Liver (tissue), 9 donors: ENCODE measurements around the gene HES4. TPM values are rescaled to one million over a fixed set of nuclear protein-coding genes. Genes with fewer than 3 reads are reported as not detected.

Experiments used
- DNase-seq: peaks from one replicate; pipeline ENCODE4 v3.0.0-alpha.2; 2017; ENCODE audit warnings: low spot score
- H3K27ac ChIP-seq, 2 donors: one replicate each; pipeline ENCODE4 v1.7.0; 2013; ENCODE audit warnings: inconsistent platforms in 2 of 2, low read length in 2 of 2, control low read depth in 1 of 2, low read depth in 1 of 2, mild to moderate bottlenecking in 1 of 2
- H3K27me3 ChIP-seq, 4 donors: one replicate each; pipeline versions ENCODE4 v1.6.1 to v1.7.0; 2013; ENCODE audit warnings: low read length in 3 of 4, inconsistent platforms in 1 of 4, mild to moderate bottlenecking in 1 of 4, moderate library complexity in 1 of 4; ENCODE audit not compliant: control insufficient read depth in 4 of 4, insufficient read depth in 4 of 4
- H3K36me3 ChIP-seq, 4 donors: one replicate each; pipeline versions ENCODE4 v1.6.1 to v1.7.0; 2013; ENCODE audit warnings: low read length in 3 of 4, mild to moderate bottlenecking in 3 of 4, low read depth in 1 of 4, moderate library complexity in 1 of 4; ENCODE audit not compliant: control insufficient read depth in 4 of 4, insufficient read depth in 3 of 4
- H3K4me1 ChIP-seq, 4 donors: one replicate each; pipeline versions ENCODE4 v1.6.1 to v1.7.0; 2013; ENCODE audit warnings: low read length in 3 of 4, mild to moderate bottlenecking in 3 of 4, moderate library complexity in 1 of 4; ENCODE audit not compliant: control insufficient read depth in 4 of 4, insufficient read depth in 4 of 4
- H3K4me3 ChIP-seq, 3 donors: one replicate each; pipeline versions ENCODE4 v1.6.1 to v1.7.0; 2013; ENCODE audit warnings: low read length in 3 of 3, control low read depth in 1 of 3, low read depth in 1 of 3, mild to moderate bottlenecking in 1 of 3
- H3K9ac ChIP-seq, 2 donors: one replicate each; pipeline ENCODE4 v1.7.0; 2013; ENCODE audit warnings: low read length in 2 of 2, mild to moderate bottlenecking in 2 of 2, moderate library complexity in 2 of 2, control low read depth in 1 of 2, low read depth in 1 of 2
- H3K9me3 ChIP-seq, 4 donors: one replicate each; pipeline versions ENCODE4 v1.6.1 to v1.7.0; 2013; ENCODE audit warnings: low read length in 3 of 4; ENCODE audit not compliant: control insufficient read depth in 4 of 4
- EGR1 ChIP-seq, 2 donors: IDR thresholded peaks; 2 replicates each; pipeline ENCODE4 v1.6.1; 2016 to 2018; ENCODE audit warnings: antibody characterized with exemption in 2 of 2, low read depth in 2 of 2
- FOXA1 ChIP-seq: IDR thresholded peaks from 2 replicates; pipeline ENCODE4 v1.6.1; 2016; ENCODE audit warnings: antibody characterized with exemption
- FOXA2 ChIP-seq: IDR thresholded peaks from 2 replicates; pipeline ENCODE4 v1.6.1; 2016; ENCODE audit warnings: antibody characterized with exemption
- GABPA ChIP-seq, 2 donors: IDR thresholded peaks in 1 of 2; conservative IDR thresholded peaks in 1 of 2; 2 replicates each; pipeline ENCODE4 v1.6.1; 2016; ENCODE audit warnings: antibody characterized with exemption in 2 of 2, mild to moderate bottlenecking in 1 of 2, moderate library complexity in 1 of 2
- HNF4A ChIP-seq, 2 donors: conservative IDR thresholded peaks; 2 replicates each; pipeline ENCODE4 v1.6.1; 2016; ENCODE audit warnings: antibody characterized with exemption in 2 of 2, mild to moderate bottlenecking in 2 of 2
- HNF4G ChIP-seq: IDR thresholded peaks from 2 replicates; pipeline ENCODE4 v1.6.1; 2016; ENCODE audit warnings: antibody characterized with exemption
- JUND ChIP-seq, 2 donors: IDR thresholded peaks; 2 replicates each; pipeline ENCODE4 v1.6.1; 2016; ENCODE audit warnings: antibody characterized with exemption in 2 of 2
- MAX ChIP-seq: IDR thresholded peaks from 2 replicates; pipeline ENCODE4 v1.6.1; 2016; ENCODE audit warnings: antibody characterized with exemption
- NR2F2 ChIP-seq: IDR thresholded peaks from 2 replicates; pipeline ENCODE4 v1.6.1; 2016; ENCODE audit warnings: antibody characterized with exemption
- RAD21 ChIP-seq, 2 donors: IDR thresholded peaks; 2 replicates each; pipeline ENCODE4 v1.6.1; 2016; ENCODE audit warnings: antibody characterized with exemption in 2 of 2, mild to moderate bottlenecking in 2 of 2
- RXRA ChIP-seq, 2 donors: IDR thresholded peaks; 2 replicates each; pipeline ENCODE4 v1.6.1; 2017 to 2018; ENCODE audit warnings: antibody characterized with exemption in 2 of 2, mild to moderate bottlenecking in 1 of 2
- SP1 ChIP-seq: IDR thresholded peaks from 2 replicates; pipeline ENCODE4 v1.6.1; 2018; ENCODE audit warnings: antibody characterized with exemption, mild to moderate bottlenecking
- TAF1 ChIP-seq: conservative IDR thresholded peaks from 2 replicates; pipeline ENCODE4 v1.6.1; 2016; ENCODE audit warnings: antibody characterized with exemption, mild to moderate bottlenecking
- YY1 ChIP-seq: IDR thresholded peaks from 2 replicates; pipeline ENCODE4 v1.6.1; 2016; ENCODE audit warnings: antibody characterized with exemption, mild to moderate bottlenecking
- WGBS: extraction: QIAGEN DNeasy Blood & Tissue Kit; methylation state at CpG from one replicate; pipeline ENCODE4 v1.1.7; 2013; 5-methylcytosine and 5-hydroxymethylcytosine counted together
- polyA plus RNA-seq, 2 donors: library from polyadenylated mRNA; stranded (reverse) in 1 of 2; unstranded in 1 of 2; fragments of 200-250 nt in 1 of 2; fragments of >200 nt in 1 of 2; fragmentation: Nextera tagmentation in 1 of 2; extraction: Ambion mirVana in 1 of 2; gene quantifications; one replicate each; pipeline versions ENCODE4 v1.2.1 to v1.2.3, GENCODE V29; 2013 to 2015
- total RNA-seq, 2 donors: library from RNA; depleted of rRNA; stranded (reverse); fragments of >200 nt; gene quantifications; one replicate each; pipeline ENCODE4 v1.2.3, GENCODE V29; 2014
- TF ChIP-seq, protein P1 (sequence below): IDR thresholded peaks from 2 replicates; pipeline ENCODE4 v1.6.1; 2016; ENCODE audit warnings: antibody characterized with exemption
- TF ChIP-seq, protein P2 (sequence below): fragments of 150-350 bp; IDR thresholded peaks from 2 replicates; pipeline ENCODE4 v1.5.1; 2017; ENCODE audit warnings: improper control_type of control experiment, low read depth, low read length; ENCODE audit not compliant: missing input control
- donor health status: healthy.
- donor health status: healthy.
- donor health status: healthy.
- donor health status: healthy.
- donor health status: healthy.

The HES4 gene
- total and polyA plus RNA-seq, 4 donors, result 0.93 to 1.9 (median 1.7) TPM

DNA sequence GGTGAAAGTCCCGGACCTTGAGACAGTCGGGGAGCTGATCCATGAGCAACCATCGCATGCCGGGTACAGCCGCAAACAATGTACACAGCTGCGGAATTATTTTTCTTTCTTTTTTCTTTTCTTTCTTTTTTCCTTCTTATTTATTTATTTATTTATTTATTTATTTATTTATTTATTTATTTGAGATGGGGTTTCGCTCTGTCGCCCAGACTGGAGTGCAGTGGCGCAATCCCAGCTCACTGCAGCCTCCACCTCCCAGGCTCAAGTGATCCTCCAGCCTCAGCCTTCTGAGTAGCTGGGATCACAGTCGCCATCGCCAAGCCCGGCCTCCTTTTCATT, 15.5 kb downstream of the HES4 start:
- H3K36me3 ChIP-seq, result no peaks in the 10 kb centered on the region
- H3K4me3 ChIP-seq, result no peak overlapping the region
- no peak overlapping the region for H3K27ac ChIP-seq
- H3K9ac ChIP-seq, result no peak overlapping the region
- peaks cover 0 to 6% (median 2%) of the 10 kb centered on the region in 4 donors for H3K27me3 ChIP-seq
- no peaks in the 10 kb centered on the region for H3K9me3 ChIP-seq
- 56% methylated on average over 12 of the region's 12 CpGs for WGBS
- H3K4me1 ChIP-seq, result peaks cover 0 to 2% (median 0%) of the 10 kb centered on the region in 4 donors
- TF ChIP-seq HNF4G, result no peak
- no peak for TF ChIP-seq MAX
- TF ChIP-seq YY1, result no peak
- TF ChIP-seq HNF4A (conservative IDR thresholded peaks at IDR 0.05), result no peak
- no peak for TF ChIP-seq RXRA (IDR thresholded peaks at IDR 0.05)
- no peak for TF ChIP-seq FOXA2
- TF ChIP-seq JUND (IDR thresholded peaks at IDR 0.05), result no peak
- TF ChIP-seq EGR1 (IDR thresholded peaks at IDR 0.05; ENCODE audit: low read depth in 2 of 2), result no peak
- no peak for TF ChIP-seq FOXA1
- TF ChIP-seq, protein P1, sequence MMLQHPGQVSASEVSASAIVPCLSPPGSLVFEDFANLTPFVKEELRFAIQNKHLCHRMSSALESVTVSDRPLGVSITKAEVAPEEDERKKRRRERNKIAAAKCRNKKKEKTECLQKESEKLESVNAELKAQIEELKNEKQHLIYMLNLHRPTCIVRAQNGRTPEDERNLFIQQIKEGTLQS, result no peak
- TF ChIP-seq GABPA (IDR thresholded peaks at IDR 0.05 in 1 of 2, conservative IDR thresholded peaks at IDR 0.05 in 1 of 2), result no peak
- DNase-seq, result no peak

DNA sequence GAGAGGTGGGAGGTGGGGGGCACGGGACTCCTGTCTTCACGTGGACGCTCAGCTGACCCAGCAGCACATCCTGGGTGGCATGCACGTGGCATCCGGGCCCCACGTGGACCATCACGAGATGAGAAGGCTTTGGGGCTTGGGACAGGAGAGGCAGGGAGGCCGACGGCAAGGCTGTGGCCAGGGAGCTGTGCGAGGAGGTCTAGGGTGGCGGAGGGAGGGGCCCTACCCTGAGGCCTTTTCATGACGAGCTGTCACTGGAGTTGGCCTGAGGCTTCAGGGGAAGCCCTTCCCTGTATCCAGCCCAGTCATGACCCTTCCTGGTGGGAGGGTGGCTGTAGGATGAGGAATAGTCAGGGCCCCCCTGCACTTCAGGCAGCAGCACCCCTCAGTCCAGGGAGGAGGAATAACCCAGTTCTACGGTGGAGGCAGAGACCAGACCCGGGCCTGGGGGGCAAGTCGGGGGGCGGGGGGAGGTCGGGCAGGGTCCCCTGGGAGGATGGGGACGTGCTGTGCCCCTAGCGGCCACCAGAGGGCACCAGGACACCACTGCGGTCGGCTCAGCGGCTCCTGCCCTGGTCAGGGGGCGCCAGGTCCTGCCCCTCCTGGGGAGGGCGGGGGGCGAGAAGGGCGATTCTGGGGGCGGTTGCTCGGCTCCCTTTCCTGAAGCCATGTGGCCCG, 16.0 kb downstream of the HES4 start:
- Histone ChIP-seq H3K9ac (no peak overlapping the region), H3K27me3 (peaks cover 0 to 6% (median 2%) of the 10 kb centered on the region in 4 donors)

More for the DNA sequence above, 16.0 kb downstream of the HES4 start:
- peak; percentile 67 for DNase-seq
- Histone ChIP-seq H3K9me3 (no peaks in the 10 kb centered on the region), H3K36me3 (no peaks in the 10 kb centered on the region), H3K4me1 (peaks cover 0 to 2% (median 0%) of the 10 kb centered on the region in 4 donors), H3K27ac (no peak overlapping the region), H3K4me3 (no peak overlapping the region)
- WGBS, result 18% methylated on average over 29 of the region's 29 CpGs
- TF ChIP-seq SP1 (no peak), EGR1 (IDR thresholded peaks at IDR 0.05; ENCODE audit: low read depth in 2 of 2) (no peak), RAD21 (IDR thresholded peaks at IDR 0.05) (peak; percentile 60 to 77), TAF1 (no peak), FOXA2 (no peak), NR2F2 (no peak), MAX (no peak), FOXA1 (no peak)
- TF ChIP-seq, protein P2, sequence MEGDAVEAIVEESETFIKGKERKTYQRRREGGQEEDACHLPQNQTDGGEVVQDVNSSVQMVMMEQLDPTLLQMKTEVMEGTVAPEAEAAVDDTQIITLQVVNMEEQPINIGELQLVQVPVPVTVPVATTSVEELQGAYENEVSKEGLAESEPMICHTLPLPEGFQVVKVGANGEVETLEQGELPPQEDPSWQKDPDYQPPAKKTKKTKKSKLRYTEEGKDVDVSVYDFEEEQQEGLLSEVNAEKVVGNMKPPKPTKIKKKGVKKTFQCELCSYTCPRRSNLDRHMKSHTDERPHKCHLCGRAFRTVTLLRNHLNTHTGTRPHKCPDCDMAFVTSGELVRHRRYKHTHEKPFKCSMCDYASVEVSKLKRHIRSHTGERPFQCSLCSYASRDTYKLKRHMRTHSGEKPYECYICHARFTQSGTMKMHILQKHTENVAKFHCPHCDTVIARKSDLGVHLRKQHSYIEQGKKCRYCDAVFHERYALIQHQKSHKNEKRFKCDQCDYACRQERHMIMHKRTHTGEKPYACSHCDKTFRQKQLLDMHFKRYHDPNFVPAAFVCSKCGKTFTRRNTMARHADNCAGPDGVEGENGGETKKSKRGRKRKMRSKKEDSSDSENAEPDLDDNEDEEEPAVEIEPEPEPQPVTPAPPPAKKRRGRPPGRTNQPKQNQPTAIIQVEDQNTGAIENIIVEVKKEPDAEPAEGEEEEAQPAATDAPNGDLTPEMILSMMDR, result peak; percentile 62
